Gastrocnemius medialis (tissue), 4 donors: Measurements from ENCODE around the gene FBXL22. TPM values are rescaled to one million over a fixed set of nuclear protein-coding genes. Genes with fewer than 3 reads are reported as not detected.

Experiments used
- ATAC-seq, 2 donors: fragments of 150-250 bp; one replicate each; pipeline ENCODE4 v1.9.1; 2016
- DNase-seq, 2 donors: peaks; one replicate each; pipeline ENCODE4 v3.0.0-alpha.2; 2019
- H3K27ac ChIP-seq, 4 donors: fragments of 200-600 bp; sonication (generic); 1 replicate in 1 of 4; 2 replicates in 3 of 4; pipeline ENCODE4 v1.5.1; 2016 to 2018; ENCODE audit warnings: mild to moderate bottlenecking in 2 of 4, moderate library complexity in 1 of 4
- H3K27me3 ChIP-seq, 3 donors: fragments of 200-600 bp; sonication (generic) in 2 of 3; 1 replicate in 1 of 3; 2 replicates in 2 of 3; pipeline versions ENCODE4 v1.5.1 to v1.6.0; 2016 to 2019; ENCODE audit warnings: mild to moderate bottlenecking in 1 of 3, moderate library complexity in 1 of 3
- H3K36me3 ChIP-seq, 2 donors: fragments of 200-600 bp; sonication (generic) in 1 of 2; one replicate each; pipeline ENCODE4 v1.5.1; 2017 to 2018
- H3K4me1 ChIP-seq, 2 donors: fragments of 200-600 bp; sonication (generic) in 1 of 2; one replicate each; pipeline ENCODE4 v1.5.1; 2016 to 2017; ENCODE audit warnings: mild to moderate bottlenecking in 2 of 2
- H3K4me3 ChIP-seq, 4 donors: fragments of 200-600 bp; sonication (generic) in 3 of 4; 1 replicate in 1 of 4; 2 replicates in 3 of 4; pipeline ENCODE4 v1.5.1; 2016 to 2019; ENCODE audit warnings: mild to moderate bottlenecking in 2 of 4
- H3K9me3 ChIP-seq, 3 donors: fragments of 200-600 bp; sonication (generic) in 2 of 3; 1 replicate in 1 of 3; 2 replicates in 2 of 3; pipeline ENCODE4 v1.5.1; 2016 to 2019
- CTCF ChIP-seq, 5 experiments: fragments of 450-650 bp in 3 of 5; fragments of 200-600 bp in 2 of 5; sonication (generic) in 2 of 5; IDR thresholded peaks in 4 of 5; conservative IDR thresholded peaks in 1 of 5; 1 replicate in 4 of 5; 2 replicates in 1 of 5; pipeline ENCODE4 v1.5.1; 2016 to 2019; ENCODE audit warnings: antibody characterized with exemption in 5 of 5, mild to moderate bottlenecking in 3 of 5, moderate library complexity in 3 of 5
- POLR2A ChIP-seq, 2 donors: fragments of 450-650 bp; IDR thresholded peaks; one replicate each; pipeline ENCODE4 v1.6.1; 2017; ENCODE audit warnings: antibody characterized with exemption in 2 of 2, mild to moderate bottlenecking in 2 of 2, moderate library complexity in 2 of 2
- in situ Hi-C, 4 donors: fragments of 200-750 bp; cut with MboI; loops; one replicate each; pipeline versions ENCODE4 v1.15.0 to v1.8.0; 2017; ENCODE audit warnings: low sequenced_read_pairs in 4 of 4
- intact Hi-C: fragments of 100-400 bp; cut with DNase I; formaldehyde crosslinking; loops from one replicate; pipeline ENCODE4 v1.15.1; 2023; ENCODE audit warnings: low total_unique reads
- total RNA-seq, 4 donors: library from RNA; depleted of rRNA; stranded (reverse); fragments of >200 nt; gene quantifications; one replicate each; pipeline versions ENCODE4 v1.1.0 to v1.2.3, GENCODE V29; 2016

FBXL22 gene
- total RNA-seq, 4 donors from 2014 or later, result 0.36 to 0.89 (median 0.68) TPM; not detected in 1

DNA sequence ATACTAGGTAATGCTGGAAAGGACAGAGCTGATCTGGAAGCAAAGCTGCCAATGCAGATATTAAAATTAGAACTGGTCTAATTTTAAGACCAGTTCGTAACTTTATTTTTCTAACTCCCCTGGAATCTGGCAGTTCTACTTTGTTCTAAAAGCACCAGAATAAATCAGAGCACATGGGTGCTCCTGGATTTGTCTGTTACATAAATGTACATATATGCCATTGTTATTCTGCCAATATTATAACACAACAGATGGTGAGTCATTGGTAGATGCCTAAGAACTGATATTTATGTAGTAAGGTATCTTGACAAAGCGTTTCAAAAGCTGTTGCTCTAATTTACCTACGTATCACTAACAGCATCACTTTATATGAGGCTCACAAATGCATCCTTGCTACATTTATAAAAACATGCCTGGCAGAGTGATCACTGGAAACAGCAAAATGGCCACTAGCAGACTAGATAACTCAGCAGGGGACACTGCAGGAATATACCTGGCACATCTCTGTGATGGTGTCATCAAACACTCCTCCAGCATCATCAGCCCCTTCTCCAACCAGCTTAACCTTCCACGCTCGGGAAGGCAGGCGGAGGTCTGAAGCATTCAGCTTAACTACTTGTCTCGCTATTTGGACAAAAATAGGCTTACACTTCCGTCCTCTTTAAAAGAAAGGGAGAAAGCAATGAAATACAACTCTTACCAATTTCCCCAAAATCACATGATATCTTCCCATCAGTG is 26.2 kb downstream of the FBXL22 start:
- Histone ChIP-seq H3K9me3 (no peaks in the 10 kb centered on the region), H3K4me3 (no peak overlapping the region), H3K27me3 (no peaks in the 10 kb centered on the region), H3K36me3 (peaks cover 8 to 72% of the 10 kb centered on the region in 2 donors), H3K4me1 (no peaks in the 10 kb centered on the region), H3K27ac (no peak overlapping the region)
- no peak for DNase-seq
- intact Hi-C loops, result no loop called here
- in situ Hi-C loops, result loop anchor here in 1 of 4 donors (25.0 kb wide), 1 partner anchor 439 kb away; no protein-coding TSS in a partner anchor
- ATAC-seq, result no peak
- TF ChIP-seq POLR2A (IDR thresholded peaks at IDR 0.05), result no peak
- no peak for TF ChIP-seq CTCF (IDR thresholded peaks at IDR 0.05 in 4 of 5, conservative IDR thresholded peaks at IDR 0.05 in 1 of 5)

GRCh38 chr15:63626955-63627354 is 29.8 kb downstream of the FBXL22 start:
- DNase-seq, result no peak
- H3K27ac ChIP-seq, result peak overlapping the region in 1 of 4 donors; percentile 57
- no peak overlapping the region for H3K4me3 ChIP-seq
- TF ChIP-seq CTCF (IDR thresholded peaks at IDR 0.05 in 4 of 5, conservative IDR thresholded peaks at IDR 0.05 in 1 of 5), result no peak
- TF ChIP-seq POLR2A (IDR thresholded peaks at IDR 0.05), result no peak
- H3K4me1 ChIP-seq, result no peaks in the 10 kb centered on the region
- no peaks in the 10 kb centered on the region for H3K9me3 ChIP-seq
- H3K27me3 ChIP-seq, result no peaks in the 10 kb centered on the region
- intact Hi-C loops, result no loop called here
- H3K36me3 ChIP-seq, result peaks cover 8 to 99% of the 10 kb centered on the region in 2 donors
- no peak for ATAC-seq
- in situ Hi-C loops, result no loop called here

GRCh38 chr15:63628123-63628822 is 31.1 kb downstream of the FBXL22 start:
- Histone ChIP-seq H3K4me1 (no peaks in the 10 kb centered on the region), H3K9me3 (no peaks in the 10 kb centered on the region), H3K4me3 (no peak overlapping the region), H3K36me3 (peaks cover 8 to 99% of the 10 kb centered on the region in 2 donors), H3K27me3 (no peaks in the 10 kb centered on the region), H3K27ac (peak overlapping the region in 3 of 4 donors; percentile 5 to 57 (median 16))
- intact Hi-C loops (no loop called here), in situ Hi-C loops (no loop called here)
- DNase-seq (peak in 1 of 2 donors; percentile 64), ATAC-seq (peak; percentile 74 to 93)
- TF ChIP-seq POLR2A (IDR thresholded peaks at IDR 0.05) (no peak), CTCF (IDR thresholded peaks at IDR 0.05 in 4 of 5, conservative IDR thresholded peaks at IDR 0.05 in 1 of 5) (no peak)

- peaks cover 6 to 99% of the 10 kb centered on the region in 2 donors for H3K36me3 ChIP-seq
- no peak overlapping the region for H3K4me3 ChIP-seq
Observed at GRCh38 chr15:63630036-63630751, 33.0 kb downstream of the FBXL22 start.

More at GRCh38 chr15:63630036-63630751, 33.0 kb downstream of the FBXL22 start:
- no peak for ATAC-seq
- H3K9me3 ChIP-seq, result no peaks in the 10 kb centered on the region
- in situ Hi-C loops (no loop called here), intact Hi-C loops (no loop called here)
- H3K27ac ChIP-seq, result peak overlapping the region in 1 of 4 donors; percentile 38
- no peak for DNase-seq
- no peak for TF ChIP-seq CTCF (IDR thresholded peaks at IDR 0.05 in 4 of 5, conservative IDR thresholded peaks at IDR 0.05 in 1 of 5)
- no peak for TF ChIP-seq POLR2A (IDR thresholded peaks at IDR 0.05)
- H3K27me3 ChIP-seq, result no peaks in the 10 kb centered on the region
- H3K4me1 ChIP-seq, result no peaks in the 10 kb centered on the region
